ENCODE data around the gene MYRFL. TPM values are rescaled to one million over a fixed set of nuclear protein-coding genes. Genes with fewer than 3 reads are reported as not detected.

MYRFL gene
- total RNA-seq, 1 donor from 2014 or later = 0.20 TPM

DNA sequence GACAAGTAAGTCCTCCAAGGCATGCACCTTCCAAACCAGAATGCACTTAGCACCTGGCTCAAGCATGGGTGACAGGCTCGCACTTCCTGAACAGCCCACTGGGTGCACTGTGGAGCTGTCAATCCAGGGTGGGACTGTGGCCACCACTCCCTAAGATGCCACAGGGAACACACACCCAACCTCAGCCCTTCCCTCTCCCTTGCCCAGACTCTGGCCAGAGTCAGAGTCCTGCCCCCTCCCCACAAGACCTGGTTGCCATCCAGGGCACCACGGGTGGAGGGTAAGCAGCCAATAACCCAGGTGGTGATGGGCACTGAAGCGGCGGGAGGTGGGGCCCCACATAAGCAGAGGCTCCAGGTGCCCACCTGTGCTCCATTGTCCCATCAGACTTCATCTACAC lies 160.6 kb downstream of the MYRFL start:
- no peaks in the 10 kb centered on the region for H3K9me3 ChIP-seq (ENCODE audit: insufficient read depth, low read depth, low read length)
- H3K4me2 ChIP-seq (ENCODE audit: low read length) = no peak overlapping the region
- H3K4me3 Mint-ChIP-seq (ENCODE audit: unreplicated experiment) = no peak overlapping the region
- TF ChIP-seq EZH2 (IDR thresholded peaks at IDR 0.05; ENCODE audit: insufficient read depth, low read length) = no peak
- TF ChIP-seq, protein P1, sequence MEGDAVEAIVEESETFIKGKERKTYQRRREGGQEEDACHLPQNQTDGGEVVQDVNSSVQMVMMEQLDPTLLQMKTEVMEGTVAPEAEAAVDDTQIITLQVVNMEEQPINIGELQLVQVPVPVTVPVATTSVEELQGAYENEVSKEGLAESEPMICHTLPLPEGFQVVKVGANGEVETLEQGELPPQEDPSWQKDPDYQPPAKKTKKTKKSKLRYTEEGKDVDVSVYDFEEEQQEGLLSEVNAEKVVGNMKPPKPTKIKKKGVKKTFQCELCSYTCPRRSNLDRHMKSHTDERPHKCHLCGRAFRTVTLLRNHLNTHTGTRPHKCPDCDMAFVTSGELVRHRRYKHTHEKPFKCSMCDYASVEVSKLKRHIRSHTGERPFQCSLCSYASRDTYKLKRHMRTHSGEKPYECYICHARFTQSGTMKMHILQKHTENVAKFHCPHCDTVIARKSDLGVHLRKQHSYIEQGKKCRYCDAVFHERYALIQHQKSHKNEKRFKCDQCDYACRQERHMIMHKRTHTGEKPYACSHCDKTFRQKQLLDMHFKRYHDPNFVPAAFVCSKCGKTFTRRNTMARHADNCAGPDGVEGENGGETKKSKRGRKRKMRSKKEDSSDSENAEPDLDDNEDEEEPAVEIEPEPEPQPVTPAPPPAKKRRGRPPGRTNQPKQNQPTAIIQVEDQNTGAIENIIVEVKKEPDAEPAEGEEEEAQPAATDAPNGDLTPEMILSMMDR (IDR thresholded peaks at IDR 0.05; ENCODE audit: insufficient read depth, low read depth, low read length) = no peak
- H3K4me1 ChIP-seq (ENCODE audit: insufficient read depth, low read length) = peaks cover 15% of the 10 kb centered on the region
- H3K27me3 Mint-ChIP-seq (ENCODE audit: low read depth, unreplicated experiment) = no peaks in the 10 kb centered on the region
- no peaks in the 10 kb centered on the region for H3K27me3 ChIP-seq (ENCODE audit: insufficient read depth, low read length)
- no peak overlapping the region for H3K27ac ChIP-seq (ENCODE audit: low read depth, low read length)
- H4K20me1 ChIP-seq (ENCODE audit: insufficient read depth, low read length) = no peaks in the 10 kb centered on the region
- no peak overlapping the region for H3K27ac Mint-ChIP-seq (ENCODE audit: unreplicated experiment)
- no peak overlapping the region for H2AFZ ChIP-seq (ENCODE audit: low read depth, low read length)
- H3K4me1 Mint-ChIP-seq (ENCODE audit: low read depth, unreplicated experiment) = no peaks in the 10 kb centered on the region
- H3K4me3 ChIP-seq (ENCODE audit: insufficient read depth, low read depth, low read length) = no peak overlapping the region
- H3K36me3 Mint-ChIP-seq (ENCODE audit: low read depth, unreplicated experiment) = no peaks in the 10 kb centered on the region
- H3K9me3 Mint-ChIP-seq (ENCODE audit: unreplicated experiment) = no peaks in the 10 kb centered on the region
- FAIRE-seq (no peak), DNase-seq (ENCODE audit: low read depth) (no peak)
- no peak overlapping the region for H3K9ac ChIP-seq (ENCODE audit: low read length)
- no peaks in the 10 kb centered on the region for H3K36me3 ChIP-seq (ENCODE audit: insufficient read depth, low read length)
- no peaks in the 10 kb centered on the region for H3K79me2 ChIP-seq (ENCODE audit: insufficient read depth, low read length)

GRCh38 chr12:69986114-69986513 lies 161.1 kb downstream of the MYRFL start:
- no peak overlapping the region for H3K9ac ChIP-seq (ENCODE audit: low read length)
- Mint-ChIP-seq H3K36me3 (ENCODE audit: low read depth, unreplicated experiment) (no peaks in the 10 kb centered on the region), H3K27ac (ENCODE audit: unreplicated experiment) (no peak overlapping the region), H3K4me1 (ENCODE audit: low read depth, unreplicated experiment) (no peaks in the 10 kb centered on the region), H3K27me3 (ENCODE audit: low read depth, unreplicated experiment) (no peaks in the 10 kb centered on the region), H3K9me3 (ENCODE audit: unreplicated experiment) (no peaks in the 10 kb centered on the region), H3K4me3 (ENCODE audit: unreplicated experiment) (no peak overlapping the region)
- H3K27me3 ChIP-seq (ENCODE audit: insufficient read depth, low read length) = no peaks in the 10 kb centered on the region
- TF ChIP-seq EZH2 (IDR thresholded peaks at IDR 0.05; ENCODE audit: insufficient read depth, low read length) = no peak
- TF ChIP-seq, protein P1 (IDR thresholded peaks at IDR 0.05; ENCODE audit: insufficient read depth, low read depth, low read length) = no peak
- DNase-seq (ENCODE audit: low read depth) = no peak
- H3K9me3 ChIP-seq (ENCODE audit: insufficient read depth, low read depth, low read length) = no peaks in the 10 kb centered on the region
- H3K36me3 ChIP-seq (ENCODE audit: insufficient read depth, low read length) = no peaks in the 10 kb centered on the region
- H2AFZ ChIP-seq (ENCODE audit: low read depth, low read length) = no peak overlapping the region
- no peak overlapping the region for H3K4me2 ChIP-seq (ENCODE audit: low read length)
- no peak overlapping the region for H3K4me3 ChIP-seq (ENCODE audit: insufficient read depth, low read depth, low read length)
- no peaks in the 10 kb centered on the region for H3K79me2 ChIP-seq (ENCODE audit: insufficient read depth, low read length)
- peaks cover 15% of the 10 kb centered on the region for H3K4me1 ChIP-seq (ENCODE audit: insufficient read depth, low read length)
- no peaks in the 10 kb centered on the region for H4K20me1 ChIP-seq (ENCODE audit: insufficient read depth, low read length)
- no peak for FAIRE-seq
- H3K27ac ChIP-seq (ENCODE audit: low read depth, low read length) = no peak overlapping the region

- H3K4me3 ChIP-seq (ENCODE audit: insufficient read depth, low read depth, low read length) = peak overlapping the region; percentile 11
- H3K27ac Mint-ChIP-seq (ENCODE audit: unreplicated experiment) = no peak overlapping the region
Observed at GRCh38 chr12:69987579-69988091, 162.6 kb downstream of the MYRFL start.

More at GRCh38 chr12:69987579-69988091, 162.6 kb downstream of the MYRFL start:
- H3K4me1 ChIP-seq (ENCODE audit: insufficient read depth, low read length) = peaks cover 15% of the 10 kb centered on the region
- FAIRE-seq (peak; percentile 93), DNase-seq (ENCODE audit: low read depth) (peak; percentile 99)
- H3K9me3 ChIP-seq (ENCODE audit: insufficient read depth, low read depth, low read length) = no peaks in the 10 kb centered on the region
- H3K36me3 ChIP-seq (ENCODE audit: insufficient read depth, low read length) = no peaks in the 10 kb centered on the region
- H3K9ac ChIP-seq (ENCODE audit: low read length) = peak overlapping the region; percentile 68
- no peaks in the 10 kb centered on the region for H3K27me3 Mint-ChIP-seq (ENCODE audit: low read depth, unreplicated experiment)
- H3K79me2 ChIP-seq (ENCODE audit: insufficient read depth, low read length) = no peaks in the 10 kb centered on the region
- H3K36me3 Mint-ChIP-seq (ENCODE audit: low read depth, unreplicated experiment) = no peaks in the 10 kb centered on the region
- no peaks in the 10 kb centered on the region for H4K20me1 ChIP-seq (ENCODE audit: insufficient read depth, low read length)
- H3K9me3 Mint-ChIP-seq (ENCODE audit: unreplicated experiment) = no peaks in the 10 kb centered on the region
- H3K27me3 ChIP-seq (ENCODE audit: insufficient read depth, low read length) = no peaks in the 10 kb centered on the region
- no peak overlapping the region for H3K4me3 Mint-ChIP-seq (ENCODE audit: unreplicated experiment)
- peak overlapping the region; percentile 70 for H3K4me2 ChIP-seq (ENCODE audit: low read length)
- peak overlapping the region; percentile 79 for H2AFZ ChIP-seq (ENCODE audit: low read depth, low read length)
- peak overlapping the region; percentile 77 for H3K27ac ChIP-seq (ENCODE audit: low read depth, low read length)
- TF ChIP-seq, protein P1 (IDR thresholded peaks at IDR 0.05; ENCODE audit: insufficient read depth, low read depth, low read length) = no peak
- no peak for TF ChIP-seq EZH2 (IDR thresholded peaks at IDR 0.05; ENCODE audit: insufficient read depth, low read length)
- H3K4me1 Mint-ChIP-seq (ENCODE audit: low read depth, unreplicated experiment) = no peaks in the 10 kb centered on the region

Measured in astrocyte (in vitro differentiated cells and primary cell).